D721Med (cell line): ENCODE measurements around the gene GPAT3.

Experiments used
- DNase-seq: peaks from one replicate; pipeline ENCODE4 v3.0.0; 2011; ENCODE audit warnings: low spot score; ENCODE audit not compliant: insufficient read length
- FAIRE-seq: peaks from 2 replicates; lab custom pipeline; 2011; peaks lifted over from hg19 to GRCh38; lab: Jason Lieb, UNC
- TF ChIP-seq, protein P1 (sequence below): IDR thresholded peaks from 2 replicates; pipeline ENCODE4 v1.5.1; 2012; ENCODE audit warnings: mild to moderate bottlenecking, control low read depth; ENCODE audit not compliant: insufficient read depth; ENCODE audit errors: missing control alignments

GPAT3 gene

DNA sequence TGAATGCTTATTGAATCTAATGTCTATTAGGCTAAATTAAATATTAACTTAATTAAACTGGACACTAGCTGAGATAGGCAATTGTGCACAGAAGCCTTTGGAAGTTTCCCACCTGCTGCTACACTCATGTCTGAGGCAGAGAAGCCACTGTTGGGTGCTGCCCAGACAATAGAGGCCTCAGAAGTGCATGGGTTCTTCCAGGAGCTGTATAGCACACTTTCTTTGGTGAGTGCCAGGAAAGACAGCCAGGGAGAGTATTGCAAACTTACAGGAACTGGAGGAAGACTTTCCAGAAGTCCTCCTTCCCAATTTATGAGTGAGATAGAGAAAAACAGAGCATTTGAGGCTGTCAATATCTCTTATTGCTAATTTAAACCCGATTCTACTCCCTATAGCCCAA, 89.9 kb downstream of the GPAT3 start:
- TF ChIP-seq, protein P1, sequence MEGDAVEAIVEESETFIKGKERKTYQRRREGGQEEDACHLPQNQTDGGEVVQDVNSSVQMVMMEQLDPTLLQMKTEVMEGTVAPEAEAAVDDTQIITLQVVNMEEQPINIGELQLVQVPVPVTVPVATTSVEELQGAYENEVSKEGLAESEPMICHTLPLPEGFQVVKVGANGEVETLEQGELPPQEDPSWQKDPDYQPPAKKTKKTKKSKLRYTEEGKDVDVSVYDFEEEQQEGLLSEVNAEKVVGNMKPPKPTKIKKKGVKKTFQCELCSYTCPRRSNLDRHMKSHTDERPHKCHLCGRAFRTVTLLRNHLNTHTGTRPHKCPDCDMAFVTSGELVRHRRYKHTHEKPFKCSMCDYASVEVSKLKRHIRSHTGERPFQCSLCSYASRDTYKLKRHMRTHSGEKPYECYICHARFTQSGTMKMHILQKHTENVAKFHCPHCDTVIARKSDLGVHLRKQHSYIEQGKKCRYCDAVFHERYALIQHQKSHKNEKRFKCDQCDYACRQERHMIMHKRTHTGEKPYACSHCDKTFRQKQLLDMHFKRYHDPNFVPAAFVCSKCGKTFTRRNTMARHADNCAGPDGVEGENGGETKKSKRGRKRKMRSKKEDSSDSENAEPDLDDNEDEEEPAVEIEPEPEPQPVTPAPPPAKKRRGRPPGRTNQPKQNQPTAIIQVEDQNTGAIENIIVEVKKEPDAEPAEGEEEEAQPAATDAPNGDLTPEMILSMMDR: no peak
- FAIRE-seq (no peak), DNase-seq (no peak)

DNA sequence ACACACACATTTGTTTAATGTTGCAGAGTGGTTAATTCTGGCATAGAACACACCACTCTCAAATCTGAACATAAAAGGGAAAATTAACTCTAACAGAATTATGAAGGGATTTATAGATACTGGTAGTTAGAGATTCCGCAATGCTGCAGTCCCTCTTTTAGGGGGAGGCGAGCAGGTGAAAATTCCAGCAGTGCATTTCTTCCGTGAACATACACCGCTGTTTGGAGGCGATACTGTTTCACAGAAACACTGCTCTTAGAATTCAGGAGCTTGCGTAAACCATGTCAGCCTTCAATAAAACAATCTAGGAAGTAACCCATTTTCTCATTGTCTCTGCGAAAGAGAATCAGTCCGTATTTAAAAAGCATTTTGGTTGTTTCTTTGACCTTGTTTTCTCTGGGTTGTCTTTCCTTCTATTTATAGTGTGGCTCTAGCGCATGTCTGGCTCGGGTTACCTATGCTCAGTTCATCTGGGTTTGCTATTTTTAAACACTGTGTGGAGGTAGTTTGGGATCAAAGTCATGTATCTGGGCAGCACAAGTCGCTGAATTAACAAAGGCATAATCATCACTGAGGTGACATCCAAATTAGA, 90.4 kb downstream of the GPAT3 start:
- no peak for DNase-seq
- TF ChIP-seq, protein P1: no peak
- no peak for FAIRE-seq

DNA sequence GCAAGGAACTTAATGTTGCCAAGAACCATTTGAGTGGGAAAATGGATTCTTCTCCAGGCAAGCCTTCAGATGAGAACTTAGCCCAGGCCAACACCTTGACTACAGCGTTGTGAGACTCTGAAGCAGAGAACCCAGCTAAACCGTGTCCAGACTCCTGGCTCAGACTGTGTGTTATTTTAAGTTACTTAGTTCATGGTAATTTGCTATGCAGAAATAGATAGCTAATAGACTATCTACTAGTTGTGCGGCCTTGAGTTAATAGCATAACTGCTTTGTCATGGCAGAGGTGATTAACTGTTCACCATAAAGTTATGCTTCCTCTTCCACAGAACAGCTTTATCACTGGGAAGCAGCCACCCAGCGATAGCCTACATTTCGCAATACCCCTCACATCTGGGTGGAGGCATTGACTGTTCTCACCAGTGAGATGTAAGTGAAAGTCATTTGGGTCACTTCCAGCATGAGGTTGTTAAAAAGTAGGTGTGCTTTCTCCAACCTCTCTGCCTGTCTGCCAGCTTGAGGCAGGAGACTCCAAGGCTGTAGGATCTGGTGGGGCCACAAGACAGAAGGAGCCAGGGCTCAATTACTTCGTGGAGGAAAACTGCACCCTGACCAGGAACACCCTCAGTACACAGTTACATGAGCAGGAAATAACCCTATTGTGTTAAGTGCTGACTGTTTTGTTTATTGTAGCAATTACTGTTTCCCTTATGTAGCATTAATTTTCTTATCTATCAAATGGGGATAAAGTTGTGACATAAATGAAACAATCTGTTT, 94.2 kb downstream of the GPAT3 start:
- DNase-seq: no peak
- no peak for FAIRE-seq
- TF ChIP-seq, protein P1: no peak

DNA sequence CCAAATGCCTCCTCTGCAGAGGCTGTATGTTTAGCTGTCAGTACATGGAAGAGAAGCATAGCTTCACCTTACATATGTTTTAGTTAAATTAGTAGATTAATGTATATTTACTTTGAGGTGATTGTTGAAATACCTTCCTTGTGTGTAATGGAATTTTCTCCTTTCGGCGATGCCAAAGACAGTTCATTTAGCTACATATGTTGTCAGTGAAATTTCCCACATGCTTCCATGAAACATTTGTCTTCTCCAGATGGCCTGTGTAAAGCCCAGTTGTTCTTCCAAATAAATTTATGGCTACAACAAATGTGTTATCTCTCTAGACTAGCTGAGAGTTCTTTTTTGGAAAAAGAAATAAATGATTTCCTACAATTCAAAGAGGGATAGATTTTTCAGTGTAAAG, 95.2 kb downstream of the GPAT3 start:
- no peak for FAIRE-seq
- no peak for DNase-seq
- TF ChIP-seq, protein P1: no peak

DNA sequence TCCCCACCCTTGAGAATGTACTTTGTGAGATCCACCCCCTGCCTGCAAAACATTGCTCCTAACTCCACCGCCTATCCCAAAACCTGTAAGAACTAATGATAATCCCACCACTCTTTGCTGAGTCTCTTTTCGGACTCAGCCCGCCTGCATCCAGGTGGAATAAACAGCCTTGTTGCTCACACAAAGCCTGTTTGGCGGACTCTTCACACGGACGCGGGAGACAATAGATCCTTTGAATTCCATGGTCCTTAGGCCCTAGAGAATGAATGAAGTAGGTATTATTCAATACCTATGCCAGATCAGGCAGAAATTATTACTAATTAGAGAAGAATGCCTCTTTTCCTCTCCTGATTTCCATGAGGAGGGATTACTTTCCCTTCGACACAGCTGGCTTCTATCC, 101.0 kb downstream of the GPAT3 start:
- TF ChIP-seq, protein P1: no peak
- no peak for FAIRE-seq
- DNase-seq: no peak

DNA sequence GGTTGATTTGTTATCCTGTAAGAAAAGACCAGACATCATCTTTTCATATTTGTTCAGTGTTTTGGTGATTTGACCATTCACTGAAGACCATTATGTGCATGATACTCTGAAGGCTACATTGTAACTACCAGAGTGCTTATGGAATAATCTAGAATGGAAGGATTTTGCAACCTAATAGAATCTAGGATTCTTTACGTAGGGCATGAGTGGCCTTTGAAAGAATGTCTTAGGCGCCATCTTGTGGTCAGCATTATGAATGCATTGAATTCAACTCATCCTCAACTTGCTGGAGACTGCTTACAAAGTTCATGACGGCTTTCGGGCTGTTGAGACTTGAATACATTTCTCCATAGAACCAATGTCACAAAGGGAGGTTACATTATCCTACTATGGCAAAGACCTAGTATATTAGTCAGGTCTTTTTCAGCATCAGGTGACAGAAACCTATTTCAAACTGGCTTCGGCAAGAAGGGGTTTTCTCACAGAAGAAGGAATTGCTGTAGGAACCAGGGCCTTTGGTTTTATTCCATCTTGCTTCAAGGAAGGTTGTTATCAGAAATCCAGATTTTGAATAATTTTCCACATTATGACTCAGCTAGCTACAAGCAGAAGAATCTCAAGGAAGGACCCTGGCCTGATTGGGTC, 104.1 kb downstream of the GPAT3 start:
- DNase-seq: peak; percentile 25
- peak; percentile 85 for FAIRE-seq
- TF ChIP-seq, protein P1: peak; percentile 92
